BE2C (cell line): ENCODE results near the gene SLC5A11.
A peak's percentile ranks its signal among the peaks of the same experiment; 100 is the strongest.
"Not testable (repeated sequence)": the region's sequence is repeated elsewhere in the genome, so short reads cannot be mapped to it uniquely, and the experiment has no call there.

Experiments
- DNase-seq: peaks from one replicate; pipeline ENCODE4 v3.0.0-alpha.2; 2020
- H3K27me3 ChIP-seq: fragments of 250-450 bp; sonication (Bioruptor Pico); 2 replicates; pipeline ENCODE4 v1.5.1; 2020; ENCODE audit warnings: mild to moderate bottlenecking
- H3K36me3 ChIP-seq: fragments of 250-450 bp; sonication (Bioruptor Pico); 2 replicates; pipeline ENCODE4 v1.5.1; 2020; ENCODE audit warnings: mild to moderate bottlenecking
- H3K4me1 ChIP-seq: fragments of 250-450 bp; sonication (Bioruptor Pico); 2 replicates; pipeline ENCODE4 v1.5.1; 2020
- H3K4me3 ChIP-seq: 2 replicates; pipeline ENCODE4 v1.5.1; 2011; ENCODE audit warnings: low read depth, low read length
- H3K9me3 ChIP-seq: fragments of 250-450 bp; sonication (Bioruptor Pico); 2 replicates; pipeline ENCODE4 v1.5.1; 2020
- TF ChIP-seq, protein P1 (sequence below): IDR thresholded peaks from 2 replicates; pipeline ENCODE4 v1.5.1; 2012; ENCODE audit warnings: mild to moderate bottlenecking, low read depth, low read length

The SLC5A11 gene

DNA sequence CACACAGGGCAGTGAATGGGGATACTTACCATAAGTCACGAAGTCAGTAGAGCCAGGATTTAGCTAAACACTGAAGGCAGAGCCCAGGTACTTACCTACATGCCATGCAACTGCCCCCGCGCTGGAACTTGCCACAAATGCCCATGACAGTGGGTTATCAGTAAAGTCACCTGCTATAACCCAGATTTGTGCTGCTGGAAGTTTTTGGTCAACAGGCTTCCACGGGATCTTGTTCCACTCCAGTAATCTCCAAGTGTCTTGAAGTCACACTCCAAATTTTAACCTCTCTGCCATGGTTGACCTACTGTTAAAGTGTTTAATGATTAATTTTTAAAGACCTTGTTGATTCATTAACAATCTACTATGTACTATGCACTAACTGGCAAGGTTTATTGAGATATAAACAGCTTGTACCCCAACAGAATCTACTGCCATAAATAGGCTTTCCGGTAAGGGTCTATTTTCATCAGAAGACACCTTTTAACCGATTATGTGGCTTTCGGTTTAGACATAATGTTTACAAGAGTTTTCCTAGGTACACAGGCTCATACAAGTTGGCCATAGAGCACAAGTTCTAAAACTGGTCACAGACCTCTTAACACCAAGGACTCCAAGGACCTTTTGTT, 6.3 kb upstream of the SLC5A11 start:
- no peak for DNase-seq
- Histone ChIP-seq H3K4me3 (no peak overlapping the region), H3K27me3 (no peaks in the 10 kb centered on the region), H3K9me3 (no peaks in the 10 kb centered on the region), H3K36me3 (no peaks in the 10 kb centered on the region), H3K4me1 (no peaks in the 10 kb centered on the region; the same call in 1 of the 2 replicates)
- TF ChIP-seq, protein P1, sequence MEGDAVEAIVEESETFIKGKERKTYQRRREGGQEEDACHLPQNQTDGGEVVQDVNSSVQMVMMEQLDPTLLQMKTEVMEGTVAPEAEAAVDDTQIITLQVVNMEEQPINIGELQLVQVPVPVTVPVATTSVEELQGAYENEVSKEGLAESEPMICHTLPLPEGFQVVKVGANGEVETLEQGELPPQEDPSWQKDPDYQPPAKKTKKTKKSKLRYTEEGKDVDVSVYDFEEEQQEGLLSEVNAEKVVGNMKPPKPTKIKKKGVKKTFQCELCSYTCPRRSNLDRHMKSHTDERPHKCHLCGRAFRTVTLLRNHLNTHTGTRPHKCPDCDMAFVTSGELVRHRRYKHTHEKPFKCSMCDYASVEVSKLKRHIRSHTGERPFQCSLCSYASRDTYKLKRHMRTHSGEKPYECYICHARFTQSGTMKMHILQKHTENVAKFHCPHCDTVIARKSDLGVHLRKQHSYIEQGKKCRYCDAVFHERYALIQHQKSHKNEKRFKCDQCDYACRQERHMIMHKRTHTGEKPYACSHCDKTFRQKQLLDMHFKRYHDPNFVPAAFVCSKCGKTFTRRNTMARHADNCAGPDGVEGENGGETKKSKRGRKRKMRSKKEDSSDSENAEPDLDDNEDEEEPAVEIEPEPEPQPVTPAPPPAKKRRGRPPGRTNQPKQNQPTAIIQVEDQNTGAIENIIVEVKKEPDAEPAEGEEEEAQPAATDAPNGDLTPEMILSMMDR = no peak

DNA sequence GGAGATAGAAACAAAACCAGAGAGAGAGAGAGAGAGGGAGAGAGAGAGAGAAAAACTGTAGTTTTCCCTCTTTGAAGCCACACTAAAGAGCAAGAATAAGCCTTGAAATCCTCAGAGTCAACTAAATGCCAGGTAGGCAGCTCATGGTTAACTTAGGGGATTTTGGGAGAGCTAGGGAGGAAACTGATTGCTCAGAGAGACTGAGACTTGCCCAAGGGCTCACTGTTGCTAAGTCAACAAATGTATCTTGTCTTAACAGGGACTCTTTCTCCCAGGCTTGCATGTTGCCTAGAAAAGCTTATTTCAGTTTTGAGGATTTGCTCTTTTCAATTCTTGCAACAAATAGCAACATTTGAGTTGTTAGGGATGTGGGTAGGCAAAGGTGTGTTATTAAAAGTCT, 4.5 kb upstream of the SLC5A11 start:
- Histone ChIP-seq H3K4me3 (no peak overlapping the region), H3K36me3 (no peaks in the 10 kb centered on the region), H3K27me3 (no peaks in the 10 kb centered on the region), H3K9me3 (no peaks in the 10 kb centered on the region), H3K4me1 (no peaks in the 10 kb centered on the region; the same call in 1 of the 2 replicates)
- no peak for DNase-seq
- TF ChIP-seq, protein P1 = no peak

DNA sequence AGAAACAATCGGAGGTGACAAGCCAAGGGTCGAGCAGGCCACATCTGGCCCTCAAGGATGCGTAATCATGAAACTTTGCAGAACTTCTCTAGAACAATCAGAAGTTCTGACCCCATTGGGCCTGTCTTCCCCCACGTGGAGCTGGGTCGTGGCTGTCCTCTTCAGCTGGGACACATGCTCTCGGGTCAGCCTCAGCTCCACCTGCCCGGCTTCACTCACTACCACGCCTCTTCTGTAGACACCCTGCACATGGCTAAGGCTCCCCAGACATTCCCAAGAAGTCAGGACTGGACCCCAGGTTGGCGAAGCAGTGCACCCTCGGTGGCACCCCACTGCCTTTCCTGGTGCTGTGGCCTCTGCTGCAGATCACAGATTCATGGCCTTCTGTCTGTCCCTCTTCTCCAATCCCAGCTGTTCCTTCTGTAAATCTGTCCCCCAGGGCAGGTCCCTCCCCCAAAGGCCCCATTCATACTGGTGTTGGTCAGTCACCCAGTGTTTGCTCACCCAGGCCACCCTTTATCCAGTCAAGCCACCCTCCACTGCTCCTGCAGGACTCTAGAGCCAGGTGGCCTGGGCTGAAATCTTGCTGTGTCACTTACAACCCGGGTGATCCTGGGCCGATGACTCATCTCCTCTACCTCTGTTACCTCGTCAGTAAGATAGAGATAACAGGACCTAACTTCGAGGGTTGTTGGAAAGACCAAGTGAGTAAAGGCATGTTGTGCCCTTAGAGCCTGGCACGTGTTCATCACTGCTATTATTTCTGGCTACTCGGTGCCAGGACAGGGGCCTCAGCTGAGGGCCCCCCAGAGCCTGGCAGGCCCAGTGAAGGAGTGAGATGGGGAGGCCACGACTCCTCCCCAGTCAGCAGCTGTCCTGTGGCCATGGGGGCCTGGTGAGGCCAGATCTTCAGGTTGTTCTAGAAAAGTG, 1.4 kb upstream of the SLC5A11 start:
- DNase-seq = peak; percentile 41
- H3K9me3 ChIP-seq = no peaks in the 10 kb centered on the region
- TF ChIP-seq, protein P1 = no peak

DNA sequence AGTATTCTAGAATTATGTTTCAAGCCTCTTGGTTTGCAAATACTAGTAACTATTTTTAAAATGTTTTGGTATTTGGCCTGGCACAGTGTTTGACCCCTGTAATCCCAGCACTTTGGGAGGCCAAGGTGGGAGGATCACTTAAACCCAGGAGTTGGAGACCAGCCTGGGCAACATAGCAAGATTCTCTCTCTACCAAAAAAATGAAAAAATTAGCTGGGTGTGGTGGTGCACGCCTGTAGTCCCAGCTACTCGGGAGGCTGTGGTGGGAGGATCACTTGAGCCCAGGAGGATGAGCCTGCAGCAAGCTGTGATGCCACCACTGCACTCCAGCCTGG, 765 bp upstream of the SLC5A11 start:
- H3K27me3 ChIP-seq, H3K36me3 ChIP-seq, H3K4me1 ChIP-seq, DNase-seq, H3K4me3 ChIP-seq, H3K9me3 ChIP-seq: not testable (repeated sequence)

More for the DNA sequence above, 1.4 kb upstream of the SLC5A11 start:
- H3K36me3 ChIP-seq = no peaks in the 10 kb centered on the region
- H3K27me3 ChIP-seq = no peaks in the 10 kb centered on the region
- no peaks in the 10 kb centered on the region; the same call in 1 of the 2 replicates for H3K4me1 ChIP-seq
- H3K4me3 ChIP-seq = no peak overlapping the region

DNA sequence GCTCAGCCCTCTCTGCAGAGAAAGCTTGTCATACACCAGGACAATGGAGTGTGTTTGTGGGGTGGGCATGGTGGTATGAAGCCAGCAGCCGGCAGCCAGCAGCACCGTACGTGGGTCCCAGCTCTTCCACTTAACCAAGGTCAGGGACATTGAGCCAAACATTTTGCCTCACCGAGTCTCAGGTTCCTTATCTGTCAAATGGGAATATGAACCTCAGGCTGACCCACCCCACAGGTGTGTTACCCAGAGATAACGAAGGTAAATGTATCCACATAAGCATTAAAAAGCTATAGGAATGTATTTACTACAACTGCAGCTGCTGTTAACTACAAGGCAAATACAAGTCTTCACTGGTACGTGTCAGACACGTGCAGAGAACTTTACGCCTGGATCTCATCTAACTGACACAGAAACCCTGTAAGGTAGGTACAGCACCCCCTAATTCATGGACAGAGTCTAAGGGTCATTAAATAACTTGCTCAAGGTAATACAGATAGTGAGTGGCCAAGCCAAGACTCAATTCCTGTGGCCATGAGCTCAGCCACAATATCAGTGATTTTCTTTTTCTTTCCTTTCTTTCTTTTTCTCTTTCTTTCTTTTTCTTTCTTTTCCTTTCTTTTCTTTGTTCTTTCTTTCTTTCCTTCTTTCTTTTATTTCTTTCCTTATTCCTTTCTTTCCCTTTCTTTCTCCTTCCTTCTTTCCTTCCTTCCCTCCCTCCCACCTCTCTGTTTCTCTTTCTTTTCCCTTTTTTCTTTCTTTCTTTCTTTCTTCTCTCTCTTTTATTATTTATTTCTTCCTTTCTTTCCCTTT, 990 bp downstream of the SLC5A11 start:
- Histone ChIP-seq H3K27me3 (no peaks in the 10 kb centered on the region), H3K9me3 (no peaks in the 10 kb centered on the region), H3K36me3 (no peaks in the 10 kb centered on the region), H3K4me3 (no peak overlapping the region), H3K4me1 (no peaks in the 10 kb centered on the region; the same call in 1 of the 2 replicates)
- TF ChIP-seq, protein P1 = no peak
- DNase-seq = no peak

DNA sequence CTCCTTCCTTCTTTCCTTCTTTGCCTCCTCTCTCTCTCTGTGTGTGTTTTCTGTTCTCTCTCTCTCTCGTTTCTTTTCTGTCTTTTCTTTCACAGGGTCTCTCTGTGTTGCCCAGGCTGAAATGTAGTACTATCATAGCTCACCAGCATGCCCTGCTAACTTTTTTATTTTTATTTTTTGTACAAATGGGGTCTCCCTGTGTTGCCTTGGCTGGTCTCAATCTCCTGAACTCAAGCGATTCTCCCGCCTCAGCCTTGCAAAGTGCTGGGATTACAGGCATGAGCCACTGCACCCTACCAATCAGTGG, 1.5 kb downstream of the SLC5A11 start:
- H3K36me3 ChIP-seq = no peaks in the 10 kb centered on the region
- H3K4me3 ChIP-seq = no peak overlapping the region
- H3K4me1 ChIP-seq = no peaks in the 10 kb centered on the region; the same call in 1 of the 2 replicates
- H3K27me3 ChIP-seq = no peaks in the 10 kb centered on the region
- TF ChIP-seq, protein P1 = no peak
- no peaks in the 10 kb centered on the region for H3K9me3 ChIP-seq
- no peak for DNase-seq
